ENCODE results near the gene ATG10. TPM values are rescaled to one million over a fixed set of nuclear protein-coding genes. Genes with fewer than 3 reads are reported as not detected.

The ATG10 gene
- total and polyA plus RNA-seq, 9 donors, result 2.6 to 7.8 (median 4.6) TPM

DNA sequence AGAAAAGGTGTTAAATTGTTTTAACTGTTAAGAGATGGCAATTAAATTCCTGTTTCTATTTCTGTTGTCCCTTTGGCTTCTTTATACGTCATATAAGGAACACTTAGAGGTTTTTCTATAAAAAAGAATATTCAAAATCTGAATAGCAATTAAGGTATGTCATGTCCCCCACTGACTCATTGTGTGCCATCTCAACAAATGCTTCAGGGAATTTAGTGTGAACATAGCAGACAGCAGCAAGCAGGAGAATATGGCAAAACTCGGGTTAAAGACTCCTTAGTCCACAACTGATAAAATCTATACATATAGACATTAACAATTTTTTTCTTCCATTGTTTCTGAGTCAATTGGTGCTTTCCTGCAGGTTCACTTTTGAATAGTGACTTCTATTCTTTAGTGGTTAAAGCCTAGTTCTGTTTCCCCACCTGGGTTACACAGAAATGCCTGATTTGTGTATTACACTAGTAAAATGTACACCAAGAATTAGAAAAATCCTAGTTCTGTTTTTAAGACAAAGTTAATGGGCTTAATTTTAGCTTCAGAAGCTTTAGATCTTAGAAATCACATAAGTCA is 324.2 kb downstream of the ATG10 start:
- TF ChIP-seq EP300 (IDR thresholded peaks at IDR 0.05) (no peak), POLR2A (IDR thresholded peaks at IDR 0.05) (no peak)
- TF ChIP-seq, protein P1, sequence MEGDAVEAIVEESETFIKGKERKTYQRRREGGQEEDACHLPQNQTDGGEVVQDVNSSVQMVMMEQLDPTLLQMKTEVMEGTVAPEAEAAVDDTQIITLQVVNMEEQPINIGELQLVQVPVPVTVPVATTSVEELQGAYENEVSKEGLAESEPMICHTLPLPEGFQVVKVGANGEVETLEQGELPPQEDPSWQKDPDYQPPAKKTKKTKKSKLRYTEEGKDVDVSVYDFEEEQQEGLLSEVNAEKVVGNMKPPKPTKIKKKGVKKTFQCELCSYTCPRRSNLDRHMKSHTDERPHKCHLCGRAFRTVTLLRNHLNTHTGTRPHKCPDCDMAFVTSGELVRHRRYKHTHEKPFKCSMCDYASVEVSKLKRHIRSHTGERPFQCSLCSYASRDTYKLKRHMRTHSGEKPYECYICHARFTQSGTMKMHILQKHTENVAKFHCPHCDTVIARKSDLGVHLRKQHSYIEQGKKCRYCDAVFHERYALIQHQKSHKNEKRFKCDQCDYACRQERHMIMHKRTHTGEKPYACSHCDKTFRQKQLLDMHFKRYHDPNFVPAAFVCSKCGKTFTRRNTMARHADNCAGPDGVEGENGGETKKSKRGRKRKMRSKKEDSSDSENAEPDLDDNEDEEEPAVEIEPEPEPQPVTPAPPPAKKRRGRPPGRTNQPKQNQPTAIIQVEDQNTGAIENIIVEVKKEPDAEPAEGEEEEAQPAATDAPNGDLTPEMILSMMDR (IDR thresholded peaks at IDR 0.05), result no peak
- DNase-seq, result no peak
- Histone ChIP-seq H3K4me3 (no peak overlapping the region), H3K36me3 (no peaks in the 10 kb centered on the region), H3K9me3 (no peaks in the 10 kb centered on the region), H3K27me3 (no peaks in the 10 kb centered on the region), H3K27ac (no peak overlapping the region), H3K4me1 (ENCODE audit: insufficient read depth) (no peaks in the 10 kb centered on the region)
- WGBS, 3 donors, result 87 to 91% (median 87%) methylated on average over 2 of the region's 2 CpGs
- intact Hi-C loops (cut with DNase I), result no loop called here

- Histone ChIP-seq H3K9me3 (no peaks in the 10 kb centered on the region), H3K27me3 (no peaks in the 10 kb centered on the region), H3K36me3 (no peaks in the 10 kb centered on the region), H3K27ac (no peak overlapping the region), H3K4me3 (no peak overlapping the region), H3K4me1 (ENCODE audit: insufficient read depth) (no peaks in the 10 kb centered on the region)
- WGBS, 3 donors, result 91 to 93% (median 92%) methylated on average over 4 of the region's 4 CpGs
- no peak for DNase-seq
- intact Hi-C loops (cut with DNase I), result no loop called here
- TF ChIP-seq EP300 (IDR thresholded peaks at IDR 0.05), result no peak
- TF ChIP-seq POLR2A (IDR thresholded peaks at IDR 0.05), result no peak
- TF ChIP-seq, protein P1 (IDR thresholded peaks at IDR 0.05), result no peak
Measured at GRCh38 chr5:82296929-82297328, 325.1 kb downstream of the ATG10 start.

GRCh38 chr5:82297711-82298110 is 325.9 kb downstream of the ATG10 start:
- TF ChIP-seq POLR2A (IDR thresholded peaks at IDR 0.05) (no peak), EP300 (IDR thresholded peaks at IDR 0.05) (no peak)
- TF ChIP-seq, protein P1 (IDR thresholded peaks at IDR 0.05), result no peak
- no peaks in the 10 kb centered on the region for H3K36me3 ChIP-seq
- DNase-seq, result no peak
- H3K9me3 ChIP-seq, result no peaks in the 10 kb centered on the region
- no peaks in the 10 kb centered on the region for H3K4me1 ChIP-seq (ENCODE audit: insufficient read depth)
- no peak overlapping the region for H3K27ac ChIP-seq
- intact Hi-C loops (cut with DNase I), result no loop called here
- 58 to 65% (median 61%) methylated on average over 3 of the region's 3 CpGs for WGBS, 3 donors
- H3K4me3 ChIP-seq, result no peak overlapping the region
- H3K27me3 ChIP-seq, result no peaks in the 10 kb centered on the region

- Histone ChIP-seq H3K27me3 (no peaks in the 10 kb centered on the region), H3K9me3 (no peaks in the 10 kb centered on the region), H3K4me3 (no peak overlapping the region), H3K36me3 (no peaks in the 10 kb centered on the region), H3K4me1 (ENCODE audit: insufficient read depth) (no peaks in the 10 kb centered on the region), H3K27ac (no peak overlapping the region)
- TF ChIP-seq EP300 (IDR thresholded peaks at IDR 0.05), result no peak
- TF ChIP-seq POLR2A (IDR thresholded peaks at IDR 0.05), result no peak
- TF ChIP-seq, protein P1 (IDR thresholded peaks at IDR 0.05), result no peak
- intact Hi-C loops (cut with DNase I), result no loop called here
- DNase-seq, result no peak
- WGBS, 3 donors, result 63 to 73% (median 69%) methylated on average over 2 of the region's 2 CpGs
Measured at GRCh38 chr5:82298668-82299067, 326.8 kb downstream of the ATG10 start.
